Amniotic stem cell (primary cell): ENCODE measurements around the gene VEZT.
A peak's percentile ranks its signal among the peaks of the same experiment; 100 is the strongest.
"Not testable (repeated sequence)": the region's sequence is repeated elsewhere in the genome, so short reads cannot be mapped to it uniquely, and the experiment has no call there.

Experiments
- DNase-seq: peaks from one replicate; lab custom pipeline; 2025; lab: John Stamatoyannopoulos, UW

The VEZT gene

GRCh38 chr12:95257541-95257940, 39.9 kb downstream of the VEZT start:
- no peak for DNase-seq

- no peak for DNase-seq
Observed at GRCh38 chr12:95258151-95258550, 40.5 kb downstream of the VEZT start.

GRCh38 chr12:95258803-95259202, 41.2 kb downstream of the VEZT start:
- DNase-seq, result no peak

GRCh38 chr12:95259368-95259767, 41.8 kb downstream of the VEZT start:
- no peak for DNase-seq

- DNase-seq, result no peak
Observed at GRCh38 chr12:95261109-95261508, 43.5 kb downstream of the VEZT start.

- DNase-seq, result no peak
Observed at GRCh38 chr12:95262808-95263207, 45.2 kb downstream of the VEZT start.

- DNase-seq, result no peak
Observed at GRCh38 chr12:95265765-95266164, 48.2 kb downstream of the VEZT start.

GRCh38 chr12:95266254-95266653, 48.6 kb downstream of the VEZT start:
- DNase-seq, result no peak

- DNase-seq, result no peak
Observed at GRCh38 chr12:95269892-95270291, 52.3 kb downstream of the VEZT start.

- DNase-seq, result no peak
Observed at GRCh38 chr12:95271465-95271864, 53.9 kb downstream of the VEZT start.

- DNase-seq, result peak; percentile 3
Observed at GRCh38 chr12:95277139-95277538, 59.5 kb downstream of the VEZT start.

- no peak for DNase-seq
Observed at GRCh38 chr12:95279856-95280255, 62.2 kb downstream of the VEZT start.

- DNase-seq, result no peak
Observed at GRCh38 chr12:95282266-95282665, 64.7 kb downstream of the VEZT start.

GRCh38 chr12:95283371-95283770, 65.8 kb downstream of the VEZT start:
- no peak for DNase-seq

- no peak for DNase-seq
Observed at GRCh38 chr12:95286713-95287112, 69.1 kb downstream of the VEZT start.

- DNase-seq, result no peak
Observed at GRCh38 chr12:95291501-95291900, 73.9 kb downstream of the VEZT start.

GRCh38 chr12:95298916-95299315, 81.3 kb downstream of the VEZT start:
- no peak for DNase-seq

- no peak for DNase-seq
Observed at GRCh38 chr12:95300286-95300685, 82.7 kb downstream of the VEZT start.

GRCh38 chr12:95303476-95303875, 85.9 kb downstream of the VEZT start:
- DNase-seq, result no peak

- DNase-seq, result no peak
Observed at GRCh38 chr12:95304673-95305198, 87.1 kb downstream of the VEZT start.

- no peak for DNase-seq
Observed at GRCh38 chr12:95312656-95313055, 95.0 kb downstream of the VEZT start.

- DNase-seq, result not testable (repeated sequence)
Observed at GRCh38 chr12:95314756-95315155, 97.1 kb downstream of the VEZT start.

- DNase-seq, result no peak
Observed at GRCh38 chr12:95316798-95317197, 99.2 kb downstream of the VEZT start.

- no peak for DNase-seq
Observed at GRCh38 chr12:95318071-95318545, 100.5 kb downstream of the VEZT start.
